ENCODE results near the gene JMJD8. TPM values are rescaled to one million over a fixed set of nuclear protein-coding genes. Genes with fewer than 3 reads are reported as not detected.

JMJD8 gene
- total and polyA plus RNA-seq, 10 of the 15 experiments (the other 5 are each of a cell fraction or from before 2014, with no cell fraction given) = 1.00 to 50.4 (median 30.7) TPM

DNA sequence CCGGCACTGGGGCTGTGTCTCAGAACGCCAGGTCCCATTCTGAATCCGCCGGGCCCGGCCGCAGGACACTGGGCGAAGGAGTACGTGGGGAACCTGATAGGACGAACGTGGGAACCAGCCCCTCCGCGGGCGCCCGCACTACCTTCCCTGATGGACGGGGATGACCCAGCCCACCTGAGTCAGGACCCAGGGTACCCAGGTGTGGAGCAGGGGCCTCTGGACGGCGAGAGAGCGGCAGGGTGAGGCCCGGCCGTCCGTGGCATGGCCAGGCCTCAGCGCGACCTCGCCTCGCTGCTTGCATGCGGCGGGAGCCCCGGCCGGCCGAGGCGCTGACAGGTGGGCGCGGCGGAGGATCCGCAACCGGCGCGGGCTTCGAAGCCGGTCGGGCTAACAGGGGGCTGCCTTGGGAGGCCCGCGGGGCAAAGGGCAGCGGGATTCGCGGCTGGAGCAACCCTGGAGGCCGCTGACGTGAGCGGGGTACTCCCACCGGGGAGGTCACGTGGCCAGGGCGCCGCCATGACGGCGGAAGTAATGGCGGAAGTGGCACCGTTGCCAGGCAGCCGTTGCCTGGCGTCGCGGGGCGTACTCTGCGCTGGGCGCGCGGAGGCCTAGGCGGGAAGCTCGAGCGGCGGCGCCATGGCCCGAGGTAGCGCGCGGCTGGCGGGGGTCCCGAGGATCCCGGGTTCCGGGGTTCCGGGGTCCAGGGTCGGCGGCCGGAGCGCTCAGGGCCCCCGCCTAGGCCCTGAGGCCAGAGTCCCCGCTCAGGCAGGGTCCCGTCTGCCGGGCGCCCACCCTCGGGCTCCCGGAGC, 35.1 kb downstream of the JMJD8 start, which contains the start of gene WDR90 (continued):
- TF ChIP-seq PML (IDR thresholded peaks at IDR 0.05; ENCODE audit: low read length) = no peak; the same call in 1 of the 2 replicates
- TF ChIP-seq, protein P1, sequence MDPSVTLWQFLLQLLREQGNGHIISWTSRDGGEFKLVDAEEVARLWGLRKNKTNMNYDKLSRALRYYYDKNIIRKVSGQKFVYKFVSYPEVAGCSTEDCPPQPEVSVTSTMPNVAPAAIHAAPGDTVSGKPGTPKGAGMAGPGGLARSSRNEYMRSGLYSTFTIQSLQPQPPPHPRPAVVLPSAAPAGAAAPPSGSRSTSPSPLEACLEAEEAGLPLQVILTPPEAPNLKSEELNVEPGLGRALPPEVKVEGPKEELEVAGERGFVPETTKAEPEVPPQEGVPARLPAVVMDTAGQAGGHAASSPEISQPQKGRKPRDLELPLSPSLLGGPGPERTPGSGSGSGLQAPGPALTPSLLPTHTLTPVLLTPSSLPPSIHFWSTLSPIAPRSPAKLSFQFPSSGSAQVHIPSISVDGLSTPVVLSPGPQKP (IDR thresholded peaks at IDR 0.05; ENCODE audit: low read depth, low read length) = peak; percentile 81
- TF ChIP-seq EED (IDR thresholded peaks at IDR 0.05; ENCODE audit: low read depth) = no peak; the same call in 1 of the 2 replicates
- TF ChIP-seq MYB (IDR thresholded peaks at IDR 0.05; ENCODE audit: borderline replicate concordance, low read depth, low read length) = no peak
- TF ChIP-seq GABPA (IDR thresholded peaks at IDR 0.05; ENCODE audit: low read depth) = no peak; the same call in 1 of the 2 replicates

DNA sequence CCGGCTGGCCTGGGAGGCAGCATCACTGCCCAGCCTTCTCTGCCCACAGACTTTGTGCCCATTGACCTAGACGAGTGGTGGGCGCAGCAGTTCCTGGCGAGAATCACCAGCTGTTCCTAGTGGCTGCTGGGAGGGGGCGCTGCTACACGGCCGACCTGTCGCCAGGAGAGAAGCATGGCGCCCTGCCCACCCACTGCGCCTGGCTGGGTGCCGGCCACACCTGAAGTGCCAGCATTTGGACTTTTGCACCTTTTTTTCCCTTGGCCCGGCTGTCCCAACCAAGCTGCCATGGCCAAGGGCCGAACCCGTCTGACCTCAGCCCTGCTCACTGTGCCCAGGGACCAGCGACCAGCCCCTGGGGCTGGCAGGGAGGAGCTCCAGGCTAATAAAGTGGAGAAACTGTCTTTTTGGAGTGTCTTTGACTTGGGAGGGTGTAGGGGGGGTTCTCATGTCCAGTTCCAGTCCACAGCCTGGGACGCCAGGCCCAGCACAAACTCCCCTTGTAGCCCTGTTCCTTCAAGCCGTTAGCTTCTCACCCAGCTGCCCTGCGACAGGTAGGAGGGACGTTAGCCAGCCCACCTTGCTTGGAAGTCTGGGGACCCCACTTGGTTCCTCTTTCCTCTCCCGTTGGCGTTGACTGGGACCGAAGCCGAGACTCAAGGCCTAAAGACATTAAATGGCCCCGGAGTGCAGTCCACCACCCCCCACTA, 35.9 kb downstream of the JMJD8 start:
- BruUV-seq (replicated peaks) = no TSS peak
- Histone ChIP-seq H4K20me1 (ENCODE audit: control insufficient read depth, insufficient read depth) (no peaks in the 10 kb centered on the region), H3K9me3 (replicated peaks; ENCODE audit: control insufficient read depth, insufficient read depth, low read length) (no peaks in the 10 kb centered on the region), H3K4me3 (peak overlapping the region; percentile 70), H3K79me2 (ENCODE audit: control insufficient read depth, insufficient read depth, low read length) (peaks cover 24% of the 10 kb centered on the region), H3K36me3 (ENCODE audit: control insufficient read depth in 2 of 2, insufficient read depth in 2 of 2, low read length in 1 of 2) (peaks cover 0 to 2% of the 10 kb centered on the region in 2 experiments; a peak in 2 of 4 replicates), H3K9ac (ENCODE audit: control insufficient read depth, insufficient read depth, low read length) (peak overlapping the region; percentile 92), H2AFZ (ENCODE audit: control insufficient read depth, low read depth, low read length) (no peak overlapping the region; the same call in 1 of the 2 replicates), H3K27me3 (replicated peaks in 1 of 2; ENCODE audit: control insufficient read depth in 2 of 2, insufficient read depth in 2 of 2, low read length in 1 of 2) (no peaks in the 10 kb centered on the region), H3K4me1 (ENCODE audit: control insufficient read depth, insufficient read depth, low read length) (peaks cover 9% of the 10 kb centered on the region), H3K27ac (ENCODE audit: control insufficient read depth, insufficient read depth) (peak overlapping the region; percentile 80), H3K4me2 (ENCODE audit: control insufficient read depth, insufficient read depth) (peak overlapping the region; percentile 95)
- intact Hi-C loops (cut with micrococcal nuclease; ENCODE audit: unreplicated experiment) (no loop called here), in situ Hi-C loops (cut with MboI) (no loop called here)
- ATAC-seq = peak; percentile 69
- peak; percentile 87 for FAIRE-seq
- POLR2A ChIA-PET = interaction anchor here (1.1 to 1.4 kb wide), 2 partner anchors 12 to 32 kb away, joined by 4 read pairs; partner anchors contain the start of genes METTL26 and STUB1
- CTCF ChIA-PET = interaction anchor here (0.6 to 3.1 kb wide), 8 partner anchors 10 to 47 kb away, joined by 3 to 11 read pairs (median 4); partner anchors contain the start of genes JMJD8, METTL26 and RHOT2
- WGBS (ENCODE audit: insufficient coverage, insufficient replicate concordance, low lambda C conversion rate, missing lambda C conversion rate) = 1% methylated on average over 24 of the region's 24 CpGs
- SMC1A ChIA-PET (ENCODE audit: uncharacterized antibody, unreplicated experiment) = interaction anchor here (0.8 kb wide), 1 partner anchor 12 kb away, joined by 5 read pairs; the partner anchor contains the start of gene METTL26
- RAD21 ChIA-PET (ENCODE audit: unreplicated experiment) = interaction anchor here (1.8 to 3.4 kb wide), 2 partner anchors 12 kb away, joined by 7 to 13 read pairs; partner anchors contain the start of gene METTL26
- DNase-seq (ENCODE audit: low read depth, low spot score) = no peak
- peak; percentile 92 for TF ChIP-seq SMARCA5 (IDR thresholded peaks at IDR 0.05)
- TF ChIP-seq RAD21 (IDR thresholded peaks at IDR 0.05; ENCODE audit: insufficient read depth, low read depth, low read length) = 0 out of 2 replicates have a peak, but pooled peaks have one; percentile 28
- peak; percentile 65; the same call in 1 of the 2 replicates for TF ChIP-seq TCF12 (IDR thresholded peaks at IDR 0.05; ENCODE audit: low read depth, low read length)
- peak; percentile 67; the same call in 1 of the 2 replicates for TF ChIP-seq HDGF (IDR thresholded peaks at IDR 0.05)
- TF ChIP-seq TCF3 (IDR thresholded peaks at IDR 0.05; ENCODE audit: borderline replicate concordance, insufficient read depth, low read depth, low read length) = 0 out of 2 replicates have a peak, but pooled peaks have one; percentile 35
- TF ChIP-seq, protein P2, sequence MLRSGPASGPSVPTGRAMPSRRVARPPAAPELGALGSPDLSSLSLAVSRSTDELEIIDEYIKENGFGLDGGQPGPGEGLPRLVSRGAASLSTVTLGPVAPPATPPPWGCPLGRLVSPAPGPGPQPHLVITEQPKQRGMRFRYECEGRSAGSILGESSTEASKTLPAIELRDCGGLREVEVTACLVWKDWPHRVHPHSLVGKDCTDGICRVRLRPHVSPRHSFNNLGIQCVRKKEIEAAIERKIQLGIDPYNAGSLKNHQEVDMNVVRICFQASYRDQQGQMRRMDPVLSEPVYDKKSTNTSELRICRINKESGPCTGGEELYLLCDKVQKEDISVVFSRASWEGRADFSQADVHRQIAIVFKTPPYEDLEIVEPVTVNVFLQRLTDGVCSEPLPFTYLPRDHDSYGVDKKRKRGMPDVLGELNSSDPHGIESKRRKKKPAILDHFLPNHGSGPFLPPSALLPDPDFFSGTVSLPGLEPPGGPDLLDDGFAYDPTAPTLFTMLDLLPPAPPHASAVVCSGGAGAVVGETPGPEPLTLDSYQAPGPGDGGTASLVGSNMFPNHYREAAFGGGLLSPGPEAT (IDR thresholded peaks at IDR 0.05; ENCODE audit: low read depth) = 0 out of 2 replicates have a peak, but pooled peaks have one; percentile 17
- TF ChIP-seq YY1 (IDR thresholded peaks at IDR 0.05; ENCODE audit: low read depth, low read length) = peak; percentile 90
- peak; percentile 70 for TF ChIP-seq MXI1 (IDR thresholded peaks at IDR 0.05; ENCODE audit: low read depth, low read length)
- TF ChIP-seq, protein P3, sequence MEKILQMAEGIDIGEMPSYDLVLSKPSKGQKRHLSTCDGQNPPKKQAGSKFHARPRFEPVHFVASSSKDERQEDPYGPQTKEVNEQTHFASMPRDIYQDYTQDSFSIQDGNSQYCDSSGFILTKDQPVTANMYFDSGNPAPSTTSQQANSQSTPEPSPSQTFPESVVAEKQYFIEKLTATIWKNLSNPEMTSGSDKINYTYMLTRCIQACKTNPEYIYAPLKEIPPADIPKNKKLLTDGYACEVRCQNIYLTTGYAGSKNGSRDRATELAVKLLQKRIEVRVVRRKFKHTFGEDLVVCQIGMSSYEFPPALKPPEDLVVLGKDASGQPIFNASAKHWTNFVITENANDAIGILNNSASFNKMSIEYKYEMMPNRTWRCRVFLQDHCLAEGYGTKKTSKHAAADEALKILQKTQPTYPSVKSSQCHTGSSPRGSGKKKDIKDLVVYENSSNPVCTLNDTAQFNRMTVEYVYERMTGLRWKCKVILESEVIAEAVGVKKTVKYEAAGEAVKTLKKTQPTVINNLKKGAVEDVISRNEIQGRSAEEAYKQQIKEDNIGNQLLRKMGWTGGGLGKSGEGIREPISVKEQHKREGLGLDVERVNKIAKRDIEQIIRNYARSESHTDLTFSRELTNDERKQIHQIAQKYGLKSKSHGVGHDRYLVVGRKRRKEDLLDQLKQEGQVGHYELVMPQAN (conservative IDR thresholded peaks at IDR 0.05) = 0 out of 2 replicates have a peak, but pooled peaks have one; percentile 21
- peak; percentile 34; the same call in 1 of the 2 replicates for TF ChIP-seq RUNX3 (IDR thresholded peaks at IDR 0.05; ENCODE audit: low read length)
